ENCODE measurements around the gene TGM6. TPM values are rescaled to one million over a fixed set of nuclear protein-coding genes. Genes with fewer than 3 reads are reported as not detected.
A peak's percentile ranks its signal among the peaks of the same experiment; 100 is the strongest.

Gene TGM6
- total RNA-seq, 1 experiment from 2014 or later: not detected

DNA sequence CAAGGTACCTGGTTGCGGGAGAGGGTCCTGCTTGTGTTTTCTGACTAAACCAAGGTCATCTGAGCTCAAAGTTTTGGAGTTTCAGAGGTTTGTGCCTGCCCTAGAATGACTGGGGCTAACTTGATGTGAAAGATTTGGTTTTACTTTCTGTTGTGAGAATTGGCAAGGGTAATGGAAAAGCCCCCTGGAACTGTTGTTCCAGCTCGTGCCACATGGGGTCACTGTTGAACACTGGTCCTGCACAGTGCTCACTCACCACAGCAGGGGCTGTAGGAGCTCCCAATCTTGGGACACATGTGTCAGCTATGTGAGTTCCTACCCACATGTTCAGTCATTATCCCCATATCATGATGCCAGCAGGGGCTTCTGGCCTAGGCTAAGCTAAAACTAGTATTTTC, 6.5 kb downstream of the TGM6 start:
- H3K4ac ChIP-seq (ENCODE audit: low read depth, low read length): no peak overlapping the region
- peaks cover 7% of the 10 kb centered on the region for H3K27me3 Mint-ChIP-seq (ENCODE audit: low read depth)

More for the DNA sequence above, 6.5 kb downstream of the TGM6 start:
- H3K4me1 ChIP-seq (ENCODE audit: insufficient read depth, low read length): no peaks in the 10 kb centered on the region
- H2BK20ac ChIP-seq (ENCODE audit: low read depth, low read length, poor library complexity, severe bottlenecking): no peak overlapping the region
- Mint-ChIP-seq H3K4me1 (no peaks in the 10 kb centered on the region), H3K4me3 (no peak overlapping the region), H3K9me3 (no peaks in the 10 kb centered on the region; a peak in 2 of 5 replicates), H3K36me3 (ENCODE audit: insufficient read depth in 1 of 3, low read depth in 3 of 3) (no peaks in the 10 kb centered on the region), H3K27ac (peak overlapping the region in 1 of 3 experiments; percentile 86; a peak in 2 of 7 replicates)
- H2AK5ac ChIP-seq (ENCODE audit: insufficient read length, low read length): no peak overlapping the region
- no peaks in the 10 kb centered on the region for H3K79me2 ChIP-seq (ENCODE audit: insufficient read depth, low read length)
- no peak overlapping the region for H3K9ac ChIP-seq (ENCODE audit: extremely low read depth, insufficient read length, low read length)
- H3K4me2 ChIP-seq (ENCODE audit: insufficient read depth, insufficient read length, low read length): no peak overlapping the region
- H3K9me3 ChIP-seq (ENCODE audit: control insufficient read depth, low read depth, low read length): no peaks in the 10 kb centered on the region
- no peak overlapping the region for H4K91ac ChIP-seq (ENCODE audit: insufficient read length, low read depth, low read length)
- H4K5ac ChIP-seq (ENCODE audit: insufficient read length, low read depth, low read length): no peak overlapping the region
- H2BK120ac ChIP-seq (ENCODE audit: low read depth, low read length, poor library complexity, severe bottlenecking): no peak overlapping the region
- no peak overlapping the region for H2BK12ac ChIP-seq (ENCODE audit: insufficient read length, low read depth, low read length)
- H3K27ac ChIP-seq (ENCODE audit: insufficient read length, low read depth, low read length): no peak overlapping the region
- peak; percentile 79 for DNase-seq
- no peak overlapping the region for H2AFZ ChIP-seq (ENCODE audit: low read length)
- H3K18ac ChIP-seq (ENCODE audit: insufficient read length, low read depth, low read length): no peak overlapping the region
- no peaks in the 10 kb centered on the region for H3K23me2 ChIP-seq (ENCODE audit: insufficient read length, low read depth, low read length, poor library complexity, severe bottlenecking)
- H3K27me3 ChIP-seq (ENCODE audit: insufficient read depth, low read length): no peaks in the 10 kb centered on the region
- no peak overlapping the region for H3K56ac ChIP-seq (ENCODE audit: insufficient read length, low read depth, low read length)
- H3K79me1 ChIP-seq (ENCODE audit: insufficient read depth, low read depth, low read length, poor library complexity, severe bottlenecking): no peaks in the 10 kb centered on the region
- H4K8ac ChIP-seq (replicated peaks; ENCODE audit: insufficient read length, low read depth, low read length): no peak overlapping the region
- H3T11ph ChIP-seq (ENCODE audit: low read length): no peak overlapping the region
- WGBS (ENCODE audit: extremely low coverage, insufficient read length, low lambda C conversion rate): no CpG with 5 or more reads among the region's 2 CpGs
- TF ChIP-seq, protein P1, sequence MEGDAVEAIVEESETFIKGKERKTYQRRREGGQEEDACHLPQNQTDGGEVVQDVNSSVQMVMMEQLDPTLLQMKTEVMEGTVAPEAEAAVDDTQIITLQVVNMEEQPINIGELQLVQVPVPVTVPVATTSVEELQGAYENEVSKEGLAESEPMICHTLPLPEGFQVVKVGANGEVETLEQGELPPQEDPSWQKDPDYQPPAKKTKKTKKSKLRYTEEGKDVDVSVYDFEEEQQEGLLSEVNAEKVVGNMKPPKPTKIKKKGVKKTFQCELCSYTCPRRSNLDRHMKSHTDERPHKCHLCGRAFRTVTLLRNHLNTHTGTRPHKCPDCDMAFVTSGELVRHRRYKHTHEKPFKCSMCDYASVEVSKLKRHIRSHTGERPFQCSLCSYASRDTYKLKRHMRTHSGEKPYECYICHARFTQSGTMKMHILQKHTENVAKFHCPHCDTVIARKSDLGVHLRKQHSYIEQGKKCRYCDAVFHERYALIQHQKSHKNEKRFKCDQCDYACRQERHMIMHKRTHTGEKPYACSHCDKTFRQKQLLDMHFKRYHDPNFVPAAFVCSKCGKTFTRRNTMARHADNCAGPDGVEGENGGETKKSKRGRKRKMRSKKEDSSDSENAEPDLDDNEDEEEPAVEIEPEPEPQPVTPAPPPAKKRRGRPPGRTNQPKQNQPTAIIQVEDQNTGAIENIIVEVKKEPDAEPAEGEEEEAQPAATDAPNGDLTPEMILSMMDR (conservative IDR thresholded peaks at IDR 0.05): peak; percentile 88
- no peak overlapping the region for H3K23ac ChIP-seq (ENCODE audit: insufficient read length, low read depth, low read length)
- H4K20me1 ChIP-seq (ENCODE audit: control insufficient read depth, insufficient read depth, insufficient read length): no peaks in the 10 kb centered on the region
- no peak overlapping the region for H2BK15ac ChIP-seq (ENCODE audit: low read depth, low read length)
- H3K14ac ChIP-seq (ENCODE audit: insufficient read depth, low read length): no peak overlapping the region
- H2BK5ac ChIP-seq (ENCODE audit: insufficient read length, low read length): no peak overlapping the region

Data from H9 (cell line).